Measurements from ENCODE around the gene NELFCD.

DNA sequence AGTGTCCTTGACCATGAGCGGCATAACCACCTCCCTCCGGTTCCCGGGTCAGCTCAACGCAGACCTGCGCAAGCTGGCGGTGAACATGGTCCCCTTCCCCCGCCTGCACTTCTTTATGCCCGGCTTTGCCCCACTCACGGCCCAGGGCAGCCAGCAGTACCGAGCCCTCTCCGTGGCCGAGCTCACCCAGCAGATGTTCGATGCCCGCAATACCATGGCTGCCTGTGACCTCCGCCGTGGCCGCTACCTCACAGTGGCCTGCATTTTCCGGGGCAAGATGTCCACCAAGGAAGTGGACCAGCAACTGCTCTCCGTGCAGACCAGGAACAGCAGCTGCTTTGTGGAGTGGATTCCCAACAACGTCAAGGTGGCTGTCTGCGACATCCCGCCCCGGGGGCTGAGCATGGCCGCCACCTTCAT, 43.1 kb downstream of the NELFCD start:
- no peak for TF ChIP-seq EZH2 (IDR thresholded peaks at IDR 0.05; ENCODE audit: low read length)
- TF ChIP-seq, protein P1, sequence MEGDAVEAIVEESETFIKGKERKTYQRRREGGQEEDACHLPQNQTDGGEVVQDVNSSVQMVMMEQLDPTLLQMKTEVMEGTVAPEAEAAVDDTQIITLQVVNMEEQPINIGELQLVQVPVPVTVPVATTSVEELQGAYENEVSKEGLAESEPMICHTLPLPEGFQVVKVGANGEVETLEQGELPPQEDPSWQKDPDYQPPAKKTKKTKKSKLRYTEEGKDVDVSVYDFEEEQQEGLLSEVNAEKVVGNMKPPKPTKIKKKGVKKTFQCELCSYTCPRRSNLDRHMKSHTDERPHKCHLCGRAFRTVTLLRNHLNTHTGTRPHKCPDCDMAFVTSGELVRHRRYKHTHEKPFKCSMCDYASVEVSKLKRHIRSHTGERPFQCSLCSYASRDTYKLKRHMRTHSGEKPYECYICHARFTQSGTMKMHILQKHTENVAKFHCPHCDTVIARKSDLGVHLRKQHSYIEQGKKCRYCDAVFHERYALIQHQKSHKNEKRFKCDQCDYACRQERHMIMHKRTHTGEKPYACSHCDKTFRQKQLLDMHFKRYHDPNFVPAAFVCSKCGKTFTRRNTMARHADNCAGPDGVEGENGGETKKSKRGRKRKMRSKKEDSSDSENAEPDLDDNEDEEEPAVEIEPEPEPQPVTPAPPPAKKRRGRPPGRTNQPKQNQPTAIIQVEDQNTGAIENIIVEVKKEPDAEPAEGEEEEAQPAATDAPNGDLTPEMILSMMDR (optimal IDR thresholded peaks at IDR 0.05 in 1 of 3, IDR thresholded peaks at IDR 0.05 in 1 of 3, conservative IDR thresholded peaks at IDR 0.05 in 1 of 3; ENCODE audit: extremely low read depth in 1 of 3, insufficient read depth in 2 of 3, low read length in 3 of 3): no peak

Data from keratinocyte (primary cell).